ENCODE results near the gene RASGRP3.
A peak's percentile ranks its signal among the peaks of the same experiment; 100 is the strongest.
"Not testable (repeated sequence)": the region's sequence is repeated elsewhere in the genome, so short reads cannot be mapped to it uniquely, and the experiment has no call there.

Gene RASGRP3

DNA sequence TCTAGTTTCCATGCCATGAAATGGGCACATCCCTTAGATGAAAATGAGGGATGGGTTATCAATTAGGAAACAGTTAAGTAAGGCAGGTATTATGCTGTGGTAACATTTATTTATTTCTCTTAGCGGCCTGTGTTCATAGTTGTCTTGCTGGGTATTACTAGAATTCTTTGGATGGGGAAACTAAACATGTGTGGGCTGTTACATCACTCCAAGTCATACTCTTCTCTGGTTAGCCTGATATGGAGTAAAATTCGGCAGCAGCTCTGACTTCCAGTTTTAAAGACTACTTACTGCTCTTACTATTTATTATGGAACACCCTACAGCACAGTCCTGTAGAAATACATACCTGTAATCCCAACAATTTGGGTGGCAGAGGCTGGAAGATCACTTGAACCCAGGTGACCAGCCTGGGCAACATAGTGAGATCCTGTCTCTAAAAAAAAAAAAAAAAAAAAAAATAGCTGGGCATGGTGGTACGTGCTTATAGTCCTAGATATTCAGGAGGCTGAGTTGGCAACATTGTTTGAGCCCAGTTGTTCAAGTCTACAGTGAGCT, 33.1 kb upstream of the RASGRP3 start:
- Histone ChIP-seq H3K4me1 (ENCODE audit: insufficient read depth, low read length) (no peaks in the 10 kb centered on the region; the same call in 1 of the 2 replicates), H3K9me3 (ENCODE audit: control insufficient read depth, insufficient read depth, low read length) (no peaks in the 10 kb centered on the region), H3K36me3 (ENCODE audit: insufficient read depth, low read length) (no peaks in the 10 kb centered on the region), H3K9ac (ENCODE audit: low read depth, low read length) (no peak overlapping the region)

DNA sequence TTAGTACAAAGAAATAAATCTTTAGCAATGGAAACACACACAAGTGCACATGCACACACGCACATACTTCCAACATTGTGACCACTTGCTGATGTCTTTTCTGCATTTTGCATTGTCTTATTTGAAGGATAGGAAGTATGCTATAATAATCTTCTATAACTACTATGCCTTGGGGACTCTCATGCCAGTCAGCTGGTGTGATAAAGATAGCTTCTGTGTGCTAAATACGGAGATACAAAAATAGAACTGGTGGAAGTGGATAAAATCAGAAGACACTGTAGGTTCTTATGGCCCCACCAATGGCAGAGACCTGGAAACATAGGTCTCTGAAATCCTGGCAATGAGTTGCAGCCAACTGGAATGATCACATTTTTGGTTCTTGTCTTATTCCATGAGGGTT, 31.5 kb upstream of the RASGRP3 start:
- Histone ChIP-seq H3K4me1 (ENCODE audit: insufficient read depth, low read length) (no peaks in the 10 kb centered on the region; the same call in 1 of the 2 replicates), H3K9me3 (ENCODE audit: control insufficient read depth, insufficient read depth, low read length) (no peaks in the 10 kb centered on the region), H3K9ac (ENCODE audit: low read depth, low read length) (no peak overlapping the region), H3K36me3 (ENCODE audit: insufficient read depth, low read length) (no peaks in the 10 kb centered on the region)

DNA sequence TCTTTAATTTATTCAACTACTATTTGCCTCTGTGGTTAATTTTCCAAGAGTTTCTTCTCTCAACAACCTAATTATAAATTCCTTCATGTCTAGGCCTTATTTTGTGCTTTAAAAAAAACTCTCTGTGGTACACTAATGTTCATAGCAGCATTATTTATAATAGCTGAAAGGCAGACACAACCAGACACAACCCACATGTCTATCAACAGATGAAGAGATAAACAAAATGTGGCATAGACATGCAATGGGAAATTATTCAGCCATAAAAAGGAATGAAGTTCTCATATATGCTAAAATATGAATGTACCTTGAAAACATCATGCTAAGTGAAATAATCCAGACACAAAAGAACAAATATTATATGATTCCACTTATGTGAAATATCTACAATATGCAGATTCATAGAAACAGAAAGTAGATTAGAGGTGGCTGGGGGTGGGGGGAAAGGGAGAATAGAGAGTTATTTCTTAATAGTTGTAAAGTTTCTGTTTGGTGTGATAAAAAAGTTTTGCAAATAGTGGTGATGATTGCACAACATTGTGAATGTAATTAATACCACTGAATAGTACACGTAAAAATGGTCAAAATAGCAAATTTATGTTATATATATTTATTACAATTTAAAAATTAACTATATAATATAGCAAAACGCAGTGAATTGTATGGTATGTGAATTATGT, 28.1 kb upstream of the RASGRP3 start:
- Histone ChIP-seq H3K9me3 (ENCODE audit: control insufficient read depth, insufficient read depth, low read length) (no peaks in the 10 kb centered on the region), H3K4me1 (ENCODE audit: insufficient read depth, low read length) (no peaks in the 10 kb centered on the region), H3K36me3 (ENCODE audit: insufficient read depth, low read length) (no peaks in the 10 kb centered on the region), H3K9ac (ENCODE audit: low read depth, low read length) (no peak overlapping the region)

DNA sequence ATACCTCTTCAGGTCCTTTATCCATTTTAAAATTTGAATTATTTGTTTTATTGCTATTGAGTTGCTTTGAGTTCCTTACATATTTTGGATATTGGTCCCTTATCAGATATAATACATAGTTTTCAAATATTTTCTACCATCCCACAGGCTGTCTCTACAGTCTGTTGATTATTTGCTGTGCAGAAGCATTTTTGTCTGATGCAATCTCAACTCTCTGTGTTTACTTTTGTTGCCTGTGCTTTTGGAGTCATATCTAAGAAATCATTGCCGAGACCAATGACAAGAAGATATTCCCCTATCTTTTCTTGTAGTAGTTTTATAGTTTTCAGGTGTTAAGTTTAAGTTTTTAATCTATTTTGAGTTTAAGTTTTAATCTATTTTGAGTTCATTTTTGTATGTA, 25.2 kb upstream of the RASGRP3 start:
- H3K9me3 ChIP-seq (ENCODE audit: control insufficient read depth, insufficient read depth, low read length), result no peaks in the 10 kb centered on the region
- H3K4me1 ChIP-seq (ENCODE audit: insufficient read depth, low read length), result no peaks in the 10 kb centered on the region
- no peaks in the 10 kb centered on the region for H3K36me3 ChIP-seq (ENCODE audit: insufficient read depth, low read length)
- H3K9ac ChIP-seq (ENCODE audit: low read depth, low read length), result no peak overlapping the region

DNA sequence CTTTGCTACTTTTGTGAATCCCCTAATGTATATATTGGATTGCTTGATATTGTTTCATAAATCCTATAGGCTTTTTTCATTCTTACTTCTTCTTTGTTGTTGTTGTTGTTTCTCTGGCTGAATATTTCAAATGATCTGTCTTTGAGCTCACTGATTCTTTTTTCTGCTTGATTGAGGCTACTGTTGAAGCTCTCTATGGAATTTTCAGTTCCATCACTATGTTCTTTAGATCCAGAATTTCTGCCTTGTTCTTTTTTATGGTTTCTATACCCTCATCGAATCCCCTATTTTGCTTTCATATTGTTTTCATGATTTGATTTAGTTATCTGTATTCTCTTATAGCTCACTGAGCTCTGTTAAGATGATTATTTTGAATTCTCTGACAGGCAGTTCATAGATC, 24.6 kb upstream of the RASGRP3 start:
- no peaks in the 10 kb centered on the region for H3K36me3 ChIP-seq (ENCODE audit: insufficient read depth, low read length)
- H3K9me3 ChIP-seq (ENCODE audit: control insufficient read depth, insufficient read depth, low read length), result no peaks in the 10 kb centered on the region
- H3K9ac ChIP-seq (ENCODE audit: low read depth, low read length), result no peak overlapping the region
- H3K4me1 ChIP-seq (ENCODE audit: insufficient read depth, low read length), result no peaks in the 10 kb centered on the region

DNA sequence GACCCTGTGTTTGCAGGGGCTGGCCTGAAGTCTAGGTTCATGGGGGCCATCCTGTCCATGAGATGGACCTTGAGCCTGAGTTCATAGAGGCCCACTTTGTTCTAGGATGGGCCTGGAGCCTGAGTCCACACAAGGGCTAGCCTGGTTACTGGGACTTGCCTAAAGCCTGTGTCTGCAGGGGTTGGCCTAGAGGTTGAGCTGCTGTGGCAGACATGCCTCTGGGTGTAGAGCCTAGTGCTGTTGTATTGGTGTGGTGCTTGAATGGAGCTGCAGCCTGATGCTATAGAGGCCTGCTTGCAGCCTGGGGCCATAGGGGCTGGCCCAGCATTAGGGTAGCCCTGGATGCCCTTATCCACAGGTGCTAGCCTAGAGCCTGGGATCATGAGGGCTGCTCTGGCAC, 23.9 kb upstream of the RASGRP3 start:
- H3K9ac ChIP-seq (ENCODE audit: low read depth, low read length), result no peak overlapping the region

DNA sequence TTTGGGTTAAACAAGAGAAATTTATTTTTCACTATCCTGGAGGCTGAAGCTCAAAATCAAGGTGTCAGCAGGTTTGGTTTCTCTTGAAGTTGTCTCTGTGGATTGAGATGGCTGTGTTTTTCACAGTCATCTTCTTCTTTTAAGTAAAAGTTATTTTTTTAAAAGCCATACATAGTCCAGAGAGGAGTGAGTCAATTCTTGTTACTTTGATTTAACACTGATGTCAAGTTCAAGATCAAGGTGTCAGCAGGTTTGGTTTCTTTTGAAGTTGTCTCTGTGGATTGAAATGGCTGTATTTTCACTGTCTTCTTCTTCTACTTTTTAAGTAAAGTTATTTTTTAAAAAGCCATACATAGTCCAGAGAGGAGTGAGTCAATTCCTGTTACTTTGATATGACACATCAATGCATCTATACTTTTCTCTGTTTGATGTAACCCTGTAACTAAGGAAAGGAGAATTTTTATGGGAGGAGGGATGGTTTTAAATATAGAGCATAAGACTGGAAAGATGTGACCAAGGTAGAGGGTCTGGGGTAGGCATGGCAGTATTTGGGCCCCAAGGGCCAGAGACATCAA, 22.5 kb upstream of the RASGRP3 start:
- Histone ChIP-seq H3K9ac (ENCODE audit: low read depth, low read length) (no peak overlapping the region), H3K4me1 (ENCODE audit: insufficient read depth, low read length) (no peaks in the 10 kb centered on the region), H3K9me3 (ENCODE audit: control insufficient read depth, insufficient read depth, low read length) (no peaks in the 10 kb centered on the region), H3K36me3 (ENCODE audit: insufficient read depth, low read length) (no peaks in the 10 kb centered on the region)

More for the DNA sequence above, 23.9 kb upstream of the RASGRP3 start:
- Histone ChIP-seq H3K4me1 (ENCODE audit: insufficient read depth, low read length) (no peaks in the 10 kb centered on the region), H3K9me3 (ENCODE audit: control insufficient read depth, insufficient read depth, low read length) (no peaks in the 10 kb centered on the region), H3K36me3 (ENCODE audit: insufficient read depth, low read length) (no peaks in the 10 kb centered on the region)

DNA sequence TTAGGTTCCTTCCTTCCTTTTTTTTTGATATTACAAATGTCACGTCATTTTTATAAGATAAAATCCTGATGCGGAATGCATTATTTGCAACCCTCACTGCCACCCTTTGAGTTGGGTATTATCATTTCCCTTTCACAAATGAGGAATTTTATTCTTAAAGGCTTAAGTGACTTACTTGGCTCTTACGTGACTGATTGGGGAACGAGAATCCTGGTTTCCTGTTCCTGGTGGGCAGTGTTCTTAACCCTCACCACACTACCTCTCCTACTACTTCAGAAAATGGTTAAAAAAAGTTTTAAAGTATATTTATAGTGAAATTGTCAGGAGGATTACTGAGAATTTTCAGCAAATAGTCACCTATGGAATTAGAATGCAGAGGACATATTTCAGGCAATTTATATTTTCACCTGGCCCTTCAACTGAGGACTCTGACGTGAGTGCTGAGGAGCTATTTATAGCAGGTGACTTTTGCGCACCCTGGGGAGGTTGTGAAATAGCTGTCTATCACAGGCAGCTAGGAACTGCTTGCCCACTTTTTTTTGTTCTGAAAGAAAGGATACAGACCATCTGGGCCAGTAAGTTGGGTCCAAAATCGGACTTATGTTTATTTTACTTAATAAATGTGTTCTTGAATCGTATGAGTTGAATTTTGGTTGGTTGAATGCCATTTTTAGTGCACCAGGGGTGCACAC, 18.7 kb upstream of the RASGRP3 start:
- Histone ChIP-seq H3K4me1 (ENCODE audit: insufficient read depth, low read length) (no peaks in the 10 kb centered on the region), H3K9ac (ENCODE audit: low read depth, low read length) (no peak overlapping the region), H3K36me3 (ENCODE audit: insufficient read depth, low read length) (no peaks in the 10 kb centered on the region), H3K9me3 (ENCODE audit: control insufficient read depth, insufficient read depth, low read length) (no peaks in the 10 kb centered on the region)

DNA sequence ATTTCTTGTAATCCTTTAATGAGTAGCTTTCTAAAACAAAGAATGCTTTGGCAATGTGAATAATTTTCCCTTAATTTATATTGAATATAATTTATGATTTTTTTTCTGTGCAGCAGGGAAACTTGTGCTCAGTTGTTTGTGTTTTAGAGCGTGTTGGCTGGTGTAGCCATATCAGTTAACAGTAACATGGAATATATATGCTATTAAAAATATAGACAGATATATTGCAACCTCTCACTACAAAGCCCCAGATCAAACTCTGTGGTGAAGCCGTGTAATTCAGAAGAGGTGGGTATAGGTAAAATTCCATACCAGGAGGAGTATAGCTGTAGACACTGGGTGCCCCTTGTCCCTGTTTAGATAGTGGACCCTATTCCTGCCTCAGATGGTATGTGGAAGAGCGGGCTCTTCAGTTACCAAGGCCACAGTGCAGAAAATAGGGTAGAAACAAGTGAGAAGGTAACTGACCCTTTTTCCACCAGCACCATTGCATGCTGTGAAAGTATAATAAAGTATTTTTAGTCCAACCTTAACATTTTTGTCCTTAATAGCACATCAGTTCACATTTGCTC, 18.1 kb upstream of the RASGRP3 start:
- Histone ChIP-seq H3K36me3 (ENCODE audit: insufficient read depth, low read length) (no peaks in the 10 kb centered on the region), H3K9ac (ENCODE audit: low read depth, low read length) (no peak overlapping the region), H3K4me1 (ENCODE audit: insufficient read depth, low read length) (no peaks in the 10 kb centered on the region), H3K9me3 (ENCODE audit: control insufficient read depth, insufficient read depth, low read length) (no peaks in the 10 kb centered on the region)

DNA sequence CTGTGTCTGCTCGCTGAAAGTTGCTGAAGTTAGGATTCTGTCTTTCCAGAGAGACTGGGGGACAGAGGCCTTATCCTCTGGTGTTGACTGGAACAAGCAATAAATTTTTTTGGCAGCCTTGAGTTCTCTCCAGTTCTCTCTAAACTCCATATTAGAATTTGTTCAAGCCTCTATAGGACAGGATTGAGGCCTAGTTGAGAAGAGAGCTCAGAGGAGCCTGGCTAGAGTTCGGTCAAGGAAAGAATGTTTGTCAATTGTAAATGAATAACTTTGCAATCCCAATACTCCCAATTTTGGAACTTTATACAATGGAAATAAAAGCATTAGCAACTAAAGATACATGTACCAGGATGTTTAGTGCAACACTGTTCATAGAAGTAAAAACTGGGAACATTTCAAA, 16.7 kb upstream of the RASGRP3 start:
- H3K9ac ChIP-seq (ENCODE audit: low read depth, low read length), result no peak overlapping the region
- no peaks in the 10 kb centered on the region for H3K9me3 ChIP-seq (ENCODE audit: control insufficient read depth, insufficient read depth, low read length)
- H3K4me1 ChIP-seq (ENCODE audit: insufficient read depth, low read length), result no peaks in the 10 kb centered on the region
- H3K36me3 ChIP-seq (ENCODE audit: insufficient read depth, low read length), result no peaks in the 10 kb centered on the region

DNA sequence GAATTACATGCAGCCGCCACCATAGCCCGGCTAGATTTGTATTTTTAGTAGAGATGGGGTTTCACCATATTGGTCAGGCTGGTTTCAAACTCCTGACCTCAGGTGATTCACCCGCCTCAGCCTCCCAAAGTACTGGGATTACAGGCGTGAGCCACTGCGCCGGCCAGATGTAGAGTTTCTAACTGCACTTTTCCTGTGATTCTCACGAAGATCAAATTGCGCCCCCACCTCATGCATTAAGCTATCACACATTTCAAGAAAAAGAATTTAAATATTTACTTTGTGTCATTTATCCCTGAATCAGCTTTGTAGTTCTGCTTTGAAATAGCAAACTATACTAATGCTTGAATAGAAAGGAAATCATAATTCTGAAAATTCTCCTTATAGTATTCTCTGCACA, 13.9 kb upstream of the RASGRP3 start:
- not testable (repeated sequence) for H3K4me1 ChIP-seq (ENCODE audit: insufficient read depth, low read length); H3K36me3 ChIP-seq (ENCODE audit: insufficient read depth, low read length); H3K9ac ChIP-seq (ENCODE audit: low read depth, low read length); H3K9me3 ChIP-seq (ENCODE audit: control insufficient read depth, insufficient read depth, low read length)

DNA sequence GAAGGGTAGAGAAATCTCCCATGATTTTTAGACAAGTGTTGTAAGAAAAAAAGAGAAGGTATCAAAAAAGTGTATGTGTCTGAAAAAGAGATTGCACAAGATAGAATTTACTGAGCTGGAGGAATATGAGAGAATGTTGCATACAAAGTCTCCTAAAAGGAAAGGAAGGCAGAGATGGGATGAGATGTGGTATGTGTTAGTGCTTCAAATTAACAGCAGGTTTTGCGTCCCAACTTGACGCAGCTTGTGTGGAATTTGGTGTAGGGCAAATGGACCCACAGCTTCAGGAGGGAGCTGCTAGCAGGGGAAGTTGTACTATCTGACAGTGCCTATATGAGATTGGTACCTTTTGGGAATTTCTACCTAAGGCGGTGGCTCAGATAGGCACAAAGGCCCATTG, 9.0 kb upstream of the RASGRP3 start:
- H3K9ac ChIP-seq (ENCODE audit: low read depth, low read length), result no peak overlapping the region
- no peaks in the 10 kb centered on the region for H3K9me3 ChIP-seq (ENCODE audit: control insufficient read depth, insufficient read depth, low read length)
- H3K4me1 ChIP-seq (ENCODE audit: insufficient read depth, low read length), result no peaks in the 10 kb centered on the region
- H3K36me3 ChIP-seq (ENCODE audit: insufficient read depth, low read length), result no peaks in the 10 kb centered on the region

DNA sequence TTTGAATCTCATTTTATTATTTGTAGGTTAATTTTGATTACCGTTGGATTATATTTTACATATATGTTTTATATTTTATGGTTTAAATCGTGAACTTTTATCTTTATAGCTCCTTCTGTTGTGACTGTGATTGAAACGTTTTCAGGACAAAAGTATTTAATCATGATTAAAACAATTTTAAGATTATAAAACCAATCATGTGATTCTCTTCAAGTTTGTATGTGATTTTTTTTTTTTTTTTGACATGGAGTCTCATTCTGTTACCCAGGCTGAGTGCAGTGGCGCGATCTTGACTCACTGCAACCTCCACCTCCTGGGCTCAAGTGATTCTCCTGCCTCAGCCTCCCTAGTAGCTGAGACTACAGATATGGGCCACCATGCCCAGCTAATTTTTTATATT, 7.2 kb upstream of the RASGRP3 start:
- H3K9me3 ChIP-seq (ENCODE audit: control insufficient read depth, insufficient read depth, low read length), result no peaks in the 10 kb centered on the region
- H3K9ac ChIP-seq (ENCODE audit: low read depth, low read length), result no peak overlapping the region
- H3K36me3 ChIP-seq (ENCODE audit: insufficient read depth, low read length), result no peaks in the 10 kb centered on the region
- no peaks in the 10 kb centered on the region for H3K4me1 ChIP-seq (ENCODE audit: insufficient read depth, low read length)

DNA sequence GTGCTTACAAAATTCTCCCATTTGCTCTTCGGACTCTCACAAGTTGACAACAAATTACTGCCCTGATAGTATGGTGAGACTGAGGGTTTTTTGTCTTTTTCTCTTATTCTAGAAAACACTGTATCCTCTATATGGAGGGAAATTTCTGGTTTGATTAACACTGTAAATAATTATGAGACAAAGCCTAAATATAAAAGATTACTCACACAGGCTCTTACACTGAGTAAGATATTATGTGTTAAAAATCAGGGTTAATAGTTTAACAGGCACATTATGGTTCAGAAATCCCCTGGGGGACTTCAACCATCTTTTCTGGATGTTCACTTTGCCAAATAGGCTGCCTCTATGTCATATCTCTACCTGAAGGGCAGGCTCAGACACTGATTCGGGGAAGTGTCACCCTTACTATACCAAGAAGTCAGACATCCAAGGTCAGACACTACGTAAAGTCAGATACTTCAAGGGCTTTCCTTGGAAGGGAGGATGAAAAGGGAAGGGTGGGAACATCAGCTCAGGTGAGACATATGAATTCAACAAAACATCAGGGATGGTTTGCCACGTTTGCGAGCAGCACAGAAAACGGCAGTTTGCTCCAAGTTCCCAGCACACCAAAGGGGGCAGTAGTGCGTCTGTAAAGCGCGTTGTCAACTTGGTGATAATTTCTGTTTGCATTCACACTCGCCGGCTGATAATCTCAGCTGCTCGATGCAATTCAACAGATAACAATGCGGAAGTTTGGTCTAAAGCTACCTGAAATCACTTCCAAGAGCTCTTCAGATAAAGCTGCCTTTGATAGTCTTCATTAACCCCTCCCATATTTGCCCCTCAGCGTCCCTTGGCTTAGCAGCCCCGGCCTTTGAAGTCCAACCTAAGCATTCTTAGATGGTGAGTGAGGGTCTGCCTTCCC, 972 bp upstream of the RASGRP3 start:
- H3K9ac ChIP-seq (ENCODE audit: low read depth, low read length), result peak overlapping the region; percentile 59; the same call in 1 of the 2 replicates
- H3K4me1 ChIP-seq (ENCODE audit: insufficient read depth, low read length), result no peaks in the 10 kb centered on the region
- no peaks in the 10 kb centered on the region for H3K9me3 ChIP-seq (ENCODE audit: control insufficient read depth, insufficient read depth, low read length)
- no peaks in the 10 kb centered on the region for H3K36me3 ChIP-seq (ENCODE audit: insufficient read depth, low read length)
